A549 (cell line): ENCODE measurements around the gene CAPN11.

Source experiments
- JUN ChIP-seq, 2 experiments: fragments of >200 bp; sonication (Bioruptor Twin); formaldehyde crosslinking; IDR thresholded peaks; 2 replicates in 1 of 2; 3 replicates in 1 of 2; pipeline ENCODE4 v1.6.1; 2016 to 2017
- PHF8 ChIP-seq: fragments of 200-600 bp; sonication (generic); IDR thresholded peaks from 2 replicates; pipeline ENCODE4 v1.6.1; 2016; ENCODE audit warnings: low read depth, mild to moderate bottlenecking, antibody characterized with exemption, moderate library complexity, borderline replicate concordance
- POLR2A ChIP-seq: IDR thresholded peaks from 2 replicates; pipeline ENCODE4 v1.6.1; 2012; ENCODE audit warnings: mild to moderate bottlenecking, low read length
- POLR2AphosphoS2 ChIP-seq: conservative IDR thresholded peaks from 2 replicates; pipeline ENCODE4 v1.6.1; 2012; ENCODE audit warnings: low read length, improper control_type of control experiment, inconsistent platforms
- TF ChIP-seq, protein P1 (sequence below): fragments of >200 bp; sonication (Bioruptor Twin); formaldehyde crosslinking; IDR thresholded peaks from 3 replicates; pipeline ENCODE4 v1.5.1; 2016

DNA sequence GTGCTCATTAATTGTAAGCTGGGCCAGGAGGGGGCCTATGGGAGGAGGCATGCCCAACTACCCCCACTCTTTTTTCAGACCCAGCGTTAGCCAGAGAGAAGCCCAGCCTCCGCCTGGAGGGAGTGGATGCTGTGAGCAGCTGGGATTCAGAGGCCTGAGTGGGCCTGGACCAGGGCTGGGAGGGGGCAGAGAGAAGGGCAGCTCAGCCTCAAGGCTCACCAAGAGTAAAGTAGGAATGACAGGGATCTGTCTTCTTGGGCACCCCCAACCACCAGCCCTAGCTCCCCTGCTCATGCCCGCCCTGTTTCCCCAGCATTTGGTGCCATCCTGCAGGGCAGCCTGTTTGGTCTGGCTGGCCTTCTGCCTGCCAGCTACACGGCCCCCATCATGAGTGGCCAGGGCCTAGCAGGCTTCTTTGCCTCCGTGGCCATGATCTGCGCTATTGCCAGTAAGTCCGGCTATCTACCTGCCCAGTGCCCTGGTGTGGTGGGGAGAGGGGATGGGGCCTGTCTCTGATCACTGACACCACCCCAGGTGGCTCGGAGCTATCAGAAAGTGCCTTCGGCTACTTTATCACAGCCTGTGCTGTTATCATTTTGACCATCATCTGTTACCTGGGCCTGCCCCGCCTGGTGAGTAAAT is 71.5 kb downstream of the CAPN11 start:
- TF ChIP-seq, protein P1, sequence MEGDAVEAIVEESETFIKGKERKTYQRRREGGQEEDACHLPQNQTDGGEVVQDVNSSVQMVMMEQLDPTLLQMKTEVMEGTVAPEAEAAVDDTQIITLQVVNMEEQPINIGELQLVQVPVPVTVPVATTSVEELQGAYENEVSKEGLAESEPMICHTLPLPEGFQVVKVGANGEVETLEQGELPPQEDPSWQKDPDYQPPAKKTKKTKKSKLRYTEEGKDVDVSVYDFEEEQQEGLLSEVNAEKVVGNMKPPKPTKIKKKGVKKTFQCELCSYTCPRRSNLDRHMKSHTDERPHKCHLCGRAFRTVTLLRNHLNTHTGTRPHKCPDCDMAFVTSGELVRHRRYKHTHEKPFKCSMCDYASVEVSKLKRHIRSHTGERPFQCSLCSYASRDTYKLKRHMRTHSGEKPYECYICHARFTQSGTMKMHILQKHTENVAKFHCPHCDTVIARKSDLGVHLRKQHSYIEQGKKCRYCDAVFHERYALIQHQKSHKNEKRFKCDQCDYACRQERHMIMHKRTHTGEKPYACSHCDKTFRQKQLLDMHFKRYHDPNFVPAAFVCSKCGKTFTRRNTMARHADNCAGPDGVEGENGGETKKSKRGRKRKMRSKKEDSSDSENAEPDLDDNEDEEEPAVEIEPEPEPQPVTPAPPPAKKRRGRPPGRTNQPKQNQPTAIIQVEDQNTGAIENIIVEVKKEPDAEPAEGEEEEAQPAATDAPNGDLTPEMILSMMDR, result no peak
- TF ChIP-seq POLR2A, result no peak
- TF ChIP-seq POLR2AphosphoS2, result no peak
- no peak for TF ChIP-seq PHF8
- no peak for TF ChIP-seq JUN (IDR thresholded peaks at IDR 0.05)
